Suppressor macrophage (primary cell): Measurements from ENCODE around the gene SDCCAG8.
"Not testable (repeated sequence)": the region's sequence is repeated elsewhere in the genome, so short reads cannot be mapped to it uniquely, and the experiment has no call there.

Experiments used
- DNase-seq, 4 experiments: peaks; one replicate each; pipeline ENCODE4 v3.0.0-alpha.2; 2020 to 2022
- total RNA-seq, 17 experiments: gene quantifications; one replicate each; lab custom pipeline; 2026; ENCODE audit warnings: mixed read lengths in 6 of 17, inconsistent platforms in 3 of 17; lab: John Stamatoyannopoulos, UW

SDCCAG8 gene
- 24.0 to 71.2 (median 53.2) reads per million in 17 experiments for total RNA-seq

- peak; percentile 98 to 100 (median 99) for DNase-seq
These were observed at the start of gene SDCCAG8 for GRCh38 chr1:243255791-243256512. SDCCAG8 (plus strand) TSS chr1:243256041; CDS start chr1:243256174, 133 bp downstream.

DNA sequence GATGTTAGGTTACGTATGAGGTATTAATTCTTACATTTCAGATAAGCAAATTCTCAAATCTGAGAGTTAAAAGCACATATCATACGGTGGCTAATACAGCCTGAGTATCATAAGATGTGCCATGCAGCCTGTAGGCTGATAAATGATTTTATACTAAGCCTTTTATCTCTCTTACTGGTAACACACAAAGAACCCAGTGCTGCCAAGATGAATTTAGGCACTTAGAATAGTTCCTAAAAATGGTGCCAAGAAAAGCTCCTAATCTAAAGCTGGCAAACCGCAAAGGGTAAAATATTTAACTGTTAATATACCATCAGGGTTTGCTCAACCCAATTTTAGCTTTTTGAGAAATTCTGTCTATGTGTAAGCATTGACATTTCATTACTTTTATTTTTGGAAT is 43.9 kb upstream of the SDCCAG8 start:
- not testable (repeated sequence) for DNase-seq

- peak in 2 of 4 experiments; percentile 14 to 15 for DNase-seq
These were observed 42.6 kb upstream of the SDCCAG8 start for GRCh38 chr1:243213045-243213787.

GRCh38 chr1:243215276-243215875 is 40.5 kb upstream of the SDCCAG8 start:
- DNase-seq = not testable (repeated sequence)

GRCh38 chr1:243216741-243217140 is 39.1 kb upstream of the SDCCAG8 start:
- no peak for DNase-seq

- no peak for DNase-seq
These were observed 38.5 kb upstream of the SDCCAG8 start for GRCh38 chr1:243217349-243217748.

DNA sequence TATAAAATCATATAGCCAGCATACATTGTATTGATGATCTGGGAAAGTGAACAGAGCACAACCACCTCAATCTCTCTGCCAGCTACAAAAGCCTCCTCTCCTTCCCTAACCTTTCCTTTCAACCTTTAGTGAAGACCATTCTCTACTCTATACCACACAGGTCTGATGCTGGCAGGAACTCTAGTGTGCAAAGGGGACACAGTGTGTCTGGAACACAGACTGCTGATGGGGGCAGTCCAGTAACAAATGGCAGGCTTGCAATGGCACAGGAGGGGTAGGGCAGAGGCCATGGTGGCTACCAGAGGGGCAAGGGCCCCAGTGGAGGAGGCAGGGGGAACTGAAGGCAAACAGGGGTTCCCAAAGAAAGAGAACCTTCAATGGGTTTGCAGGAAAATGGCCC is 37.8 kb upstream of the SDCCAG8 start:
- DNase-seq = no peak

- no peak for DNase-seq
These were observed 28.2 kb upstream of the SDCCAG8 start for GRCh38 chr1:243227622-243228021.

DNA sequence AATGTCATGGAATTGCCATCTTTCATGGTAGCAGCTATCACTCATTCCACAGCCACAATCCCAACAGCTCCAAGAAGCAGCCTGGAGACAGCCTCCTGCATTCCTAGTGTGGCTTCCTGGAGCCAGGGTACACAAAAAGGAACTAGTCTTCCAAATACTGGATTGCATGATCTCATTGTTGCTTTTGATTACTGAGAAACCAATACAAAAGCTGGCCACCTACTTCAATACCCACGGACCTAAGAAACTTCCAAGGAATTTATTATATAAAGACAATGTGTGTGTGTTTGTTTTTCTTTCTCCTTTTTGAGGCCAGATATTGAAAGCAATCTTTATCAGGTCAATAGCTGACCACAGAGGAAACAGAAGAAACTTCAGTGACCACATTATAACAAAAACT is 26.3 kb upstream of the SDCCAG8 start:
- no peak for DNase-seq

DNA sequence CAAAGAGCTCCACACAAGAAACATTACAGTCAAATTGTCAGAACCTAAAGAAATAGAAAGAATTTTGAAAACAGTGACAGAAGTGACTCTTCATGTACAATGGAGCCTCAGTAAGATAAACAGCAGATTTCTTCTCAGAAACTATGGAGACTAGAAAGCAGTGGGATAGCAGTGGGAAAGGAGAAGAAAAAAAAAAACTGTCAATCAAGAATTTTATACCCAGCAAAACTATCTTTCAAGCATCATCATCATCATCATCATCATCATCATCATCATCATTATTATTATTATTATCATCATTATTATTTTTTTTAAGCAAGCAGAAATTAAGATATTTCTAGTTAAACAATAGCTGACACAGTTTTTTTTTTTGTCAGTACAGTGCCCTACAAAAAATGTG is 24.9 kb upstream of the SDCCAG8 start:
- peak in 2 of 4 experiments; percentile 66 to 67 for DNase-seq

- no peak for DNase-seq
These were observed 21.9 kb upstream of the SDCCAG8 start for GRCh38 chr1:243233908-243234307.

GRCh38 chr1:243234978-243235647 is 20.7 kb upstream of the SDCCAG8 start:
- DNase-seq = no peak

DNA sequence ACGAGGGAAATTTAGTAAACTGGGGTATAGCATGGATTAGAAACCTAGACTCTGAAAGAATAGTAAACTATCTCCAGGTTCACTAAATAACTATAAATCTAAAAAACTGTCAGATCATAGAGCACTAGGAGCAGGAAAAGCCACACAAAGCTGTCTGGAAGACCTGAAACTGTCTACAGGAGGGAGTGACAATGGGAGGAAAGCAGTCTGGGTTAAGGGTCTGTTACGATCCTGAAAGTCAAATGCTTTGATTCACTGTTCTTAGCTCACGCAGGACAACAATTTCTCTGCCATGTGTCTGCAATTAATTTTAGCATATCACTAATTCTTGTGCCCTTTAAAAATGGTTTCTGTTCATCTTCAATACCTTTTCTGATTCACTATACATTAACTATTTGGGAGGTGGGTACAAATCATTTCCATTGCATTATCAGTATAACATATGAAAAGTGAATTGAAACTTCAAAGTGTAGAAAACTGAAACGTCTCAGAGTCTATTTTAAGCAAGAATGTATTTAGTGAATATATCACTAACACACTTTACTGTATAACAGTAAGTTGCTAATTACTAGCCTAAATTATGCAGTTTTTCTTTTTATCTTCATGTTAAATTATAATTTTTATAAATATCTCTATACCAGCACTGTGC is 19.1 kb upstream of the SDCCAG8 start:
- no peak for DNase-seq

DNA sequence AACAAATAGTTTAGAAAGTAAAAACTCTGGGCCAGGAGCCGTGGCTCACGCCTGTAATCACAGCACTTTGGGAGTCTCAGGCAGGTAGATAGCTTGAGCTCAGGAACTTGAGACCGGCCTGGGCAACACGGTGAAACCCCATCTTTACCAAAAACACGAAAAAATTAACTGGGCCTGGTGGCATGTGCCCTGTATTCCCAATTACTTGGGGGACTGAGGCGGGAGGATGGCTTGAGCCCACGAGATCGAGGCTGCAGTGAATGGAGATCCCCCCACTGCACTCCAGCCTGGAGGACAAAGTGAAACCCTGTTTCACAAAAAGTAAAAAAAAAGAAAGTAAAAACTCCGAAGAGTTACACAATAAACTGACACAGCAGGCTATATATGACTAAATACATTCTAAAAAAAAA is 11.4 kb upstream of the SDCCAG8 start:
- peak in 3 of 4 experiments; percentile 34 to 53 (median 44) for DNase-seq

- DNase-seq = peak; percentile 65 to 86 (median 78)
These were observed 8.9 kb upstream of the SDCCAG8 start for GRCh38 chr1:243246916-243247315.

DNA sequence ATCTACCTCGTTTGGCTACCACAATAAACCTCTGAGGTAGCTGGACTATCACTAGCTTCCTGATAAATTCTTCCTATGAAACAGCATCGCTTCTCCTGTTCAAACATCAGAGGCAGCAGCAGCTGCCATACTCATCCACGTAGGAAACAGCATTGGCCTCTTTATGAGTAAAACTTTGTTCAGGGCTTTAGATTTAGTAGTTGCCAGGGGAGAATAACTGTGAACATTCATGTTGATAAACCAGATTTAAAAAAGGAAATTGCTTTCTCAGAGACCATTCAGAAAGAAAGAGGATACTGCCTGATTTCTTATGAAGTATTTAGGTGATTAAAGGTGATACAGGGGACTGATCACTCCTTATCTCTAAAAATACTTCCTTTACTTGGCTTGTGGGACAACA is 7.9 kb upstream of the SDCCAG8 start:
- no peak for DNase-seq

- DNase-seq = no peak
These were observed 6.6 kb upstream of the SDCCAG8 start for GRCh38 chr1:243249214-243249613.

GRCh38 chr1:243250102-243250501 is 5.7 kb upstream of the SDCCAG8 start:
- DNase-seq = no peak

DNA sequence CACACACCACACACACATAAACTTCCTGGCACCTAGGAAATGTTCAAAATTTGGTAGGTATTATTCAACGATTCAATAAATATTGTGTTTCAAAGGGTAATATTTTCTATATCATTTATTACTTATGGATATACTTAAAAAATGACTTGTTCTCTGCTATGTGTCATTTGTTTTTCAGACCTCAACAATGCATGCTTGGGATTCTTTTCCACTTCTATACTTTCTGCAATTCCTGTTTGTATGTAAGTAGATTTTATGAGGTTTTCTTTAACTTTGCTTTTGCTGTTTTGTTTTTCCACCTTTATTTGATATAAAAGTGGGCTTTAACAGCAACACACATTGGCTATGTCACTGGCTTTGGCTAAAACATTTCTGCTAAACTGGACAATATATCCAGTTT is 4.3 kb upstream of the SDCCAG8 start:
- DNase-seq = no peak

DNA sequence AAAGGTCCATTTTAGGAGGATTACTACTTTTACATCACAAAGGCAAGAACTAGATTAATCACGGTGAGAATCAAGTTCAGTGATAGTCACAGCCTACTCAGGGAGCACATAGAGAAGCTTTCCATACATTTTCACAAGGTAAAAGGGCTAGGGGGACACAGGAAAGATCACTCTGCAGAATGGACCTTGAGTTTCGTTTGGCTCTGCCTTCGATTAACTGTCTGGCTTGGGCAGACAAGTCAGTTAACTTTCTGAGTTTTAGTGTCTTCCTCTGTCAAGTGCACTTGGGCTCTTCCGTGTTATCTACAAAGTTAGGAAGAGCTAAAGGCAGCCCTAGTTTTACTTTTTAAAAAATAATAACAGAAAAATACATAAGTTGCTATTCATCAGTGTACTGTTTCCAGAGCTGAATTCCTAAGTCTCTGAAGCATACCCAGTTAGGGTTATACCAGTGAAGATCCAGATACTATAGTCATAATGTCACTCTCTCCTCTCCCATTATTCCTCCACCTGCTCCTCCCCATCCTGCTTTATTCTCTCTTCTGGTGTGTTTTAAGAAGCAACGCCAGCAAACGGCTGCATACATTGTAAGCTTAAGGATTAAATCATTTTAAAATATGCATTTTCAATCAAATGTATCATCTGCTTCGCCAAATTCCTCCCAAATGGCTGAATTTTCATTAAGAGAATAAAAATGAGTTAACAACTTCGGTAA is 2.5 kb upstream of the SDCCAG8 start:
- peak; percentile 34 to 52 (median 44) for DNase-seq

- peak in 1 of 4 experiments; percentile 41 for DNase-seq
These were observed 2.0 kb upstream of the SDCCAG8 start for GRCh38 chr1:243253926-243254232.
